ENCODE data around the gene NME3.

The NME3 gene

DNA sequence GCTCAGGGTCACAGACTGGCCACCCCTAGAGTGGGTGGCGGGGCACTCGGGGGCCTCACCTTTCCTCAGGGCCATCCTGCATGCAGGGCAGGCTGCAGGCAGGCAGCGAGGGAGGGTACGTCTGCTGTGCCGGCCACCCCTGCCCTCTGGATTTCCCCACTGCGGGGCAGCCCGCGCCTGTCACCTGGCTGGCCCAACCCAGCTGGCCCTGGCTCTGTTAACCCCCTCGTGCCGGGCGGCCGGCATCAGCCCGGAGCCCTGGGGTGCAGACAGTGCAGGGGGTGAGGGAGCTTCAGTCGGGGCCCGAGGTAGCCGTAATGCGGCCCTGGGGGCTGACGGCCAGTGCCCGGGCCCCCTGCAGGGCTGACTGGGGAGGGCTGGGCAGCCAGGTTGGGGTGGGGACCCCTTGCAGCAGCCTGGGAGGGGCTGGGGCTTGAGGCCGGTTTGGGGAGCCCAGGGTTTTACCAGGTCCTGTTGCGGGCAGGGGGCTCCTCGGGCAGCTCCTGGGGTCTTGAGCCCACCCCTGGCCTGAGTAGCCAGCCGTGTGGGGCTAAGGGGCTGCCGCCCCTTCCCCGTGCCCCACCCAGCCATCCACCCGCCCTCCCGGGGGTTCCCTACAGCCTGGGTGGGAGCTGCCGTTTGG, 22.4 kb upstream of the NME3 start, which contains the start of gene IGFALS:
IGFALS (minus strand) TSS at position 128 of the 643 bp plus-strand sequence; CDS start at position 75, 53 bp downstream.
- DNase-seq (ENCODE audit: low read depth) = no peak
- no peak within 1 kb of the TSS for H3K4me3 ChIP-seq (replicated peaks; ENCODE audit: low read depth, low read length)
- TF ChIP-seq, protein P1, sequence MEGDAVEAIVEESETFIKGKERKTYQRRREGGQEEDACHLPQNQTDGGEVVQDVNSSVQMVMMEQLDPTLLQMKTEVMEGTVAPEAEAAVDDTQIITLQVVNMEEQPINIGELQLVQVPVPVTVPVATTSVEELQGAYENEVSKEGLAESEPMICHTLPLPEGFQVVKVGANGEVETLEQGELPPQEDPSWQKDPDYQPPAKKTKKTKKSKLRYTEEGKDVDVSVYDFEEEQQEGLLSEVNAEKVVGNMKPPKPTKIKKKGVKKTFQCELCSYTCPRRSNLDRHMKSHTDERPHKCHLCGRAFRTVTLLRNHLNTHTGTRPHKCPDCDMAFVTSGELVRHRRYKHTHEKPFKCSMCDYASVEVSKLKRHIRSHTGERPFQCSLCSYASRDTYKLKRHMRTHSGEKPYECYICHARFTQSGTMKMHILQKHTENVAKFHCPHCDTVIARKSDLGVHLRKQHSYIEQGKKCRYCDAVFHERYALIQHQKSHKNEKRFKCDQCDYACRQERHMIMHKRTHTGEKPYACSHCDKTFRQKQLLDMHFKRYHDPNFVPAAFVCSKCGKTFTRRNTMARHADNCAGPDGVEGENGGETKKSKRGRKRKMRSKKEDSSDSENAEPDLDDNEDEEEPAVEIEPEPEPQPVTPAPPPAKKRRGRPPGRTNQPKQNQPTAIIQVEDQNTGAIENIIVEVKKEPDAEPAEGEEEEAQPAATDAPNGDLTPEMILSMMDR (IDR thresholded peaks at IDR 0.05; ENCODE audit: low read length, missing control alignments) = no peak

DNA sequence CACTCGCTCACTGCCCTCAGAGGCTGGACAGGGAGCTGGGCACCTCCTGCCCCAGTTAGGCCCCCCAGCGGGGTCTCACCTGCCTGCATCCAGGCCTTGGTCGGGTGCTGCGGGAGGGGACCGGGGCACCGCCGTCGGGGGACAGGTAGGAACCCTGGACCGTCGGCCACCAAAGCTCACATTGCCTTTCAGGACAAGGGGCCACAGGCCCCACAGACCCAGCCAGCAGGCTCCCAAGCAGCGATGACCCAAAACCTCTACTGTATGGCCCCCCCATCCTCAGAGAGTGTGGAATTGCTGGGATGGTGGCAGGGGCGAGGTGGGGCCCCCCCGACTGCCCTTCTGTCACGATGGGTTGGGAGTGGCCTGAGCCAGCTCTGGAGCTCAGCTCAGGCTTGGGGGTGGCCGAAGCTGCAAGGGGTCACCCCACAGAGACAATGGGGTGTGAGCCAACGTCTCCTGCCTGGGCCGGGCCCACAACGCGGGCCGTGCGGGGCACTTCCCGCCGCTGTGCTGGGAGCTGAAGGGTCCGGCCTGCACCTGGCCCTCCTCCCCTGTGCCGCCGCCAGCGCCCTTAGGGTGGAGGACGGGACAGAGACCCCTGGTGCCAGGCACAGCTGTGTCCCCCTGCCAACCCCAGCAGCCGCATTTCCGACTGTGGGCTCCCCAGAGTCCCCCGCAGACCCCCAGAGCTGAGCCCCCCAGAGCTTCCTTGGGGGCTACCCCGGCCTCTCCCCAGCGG, 21.7 kb upstream of the NME3 start:
- TF ChIP-seq, protein P1 (IDR thresholded peaks at IDR 0.05; ENCODE audit: low read length, missing control alignments) = no peak
- H3K4me3 ChIP-seq (replicated peaks; ENCODE audit: low read depth, low read length) = no peak overlapping the region
- no peak for DNase-seq (ENCODE audit: low read depth)

DNA sequence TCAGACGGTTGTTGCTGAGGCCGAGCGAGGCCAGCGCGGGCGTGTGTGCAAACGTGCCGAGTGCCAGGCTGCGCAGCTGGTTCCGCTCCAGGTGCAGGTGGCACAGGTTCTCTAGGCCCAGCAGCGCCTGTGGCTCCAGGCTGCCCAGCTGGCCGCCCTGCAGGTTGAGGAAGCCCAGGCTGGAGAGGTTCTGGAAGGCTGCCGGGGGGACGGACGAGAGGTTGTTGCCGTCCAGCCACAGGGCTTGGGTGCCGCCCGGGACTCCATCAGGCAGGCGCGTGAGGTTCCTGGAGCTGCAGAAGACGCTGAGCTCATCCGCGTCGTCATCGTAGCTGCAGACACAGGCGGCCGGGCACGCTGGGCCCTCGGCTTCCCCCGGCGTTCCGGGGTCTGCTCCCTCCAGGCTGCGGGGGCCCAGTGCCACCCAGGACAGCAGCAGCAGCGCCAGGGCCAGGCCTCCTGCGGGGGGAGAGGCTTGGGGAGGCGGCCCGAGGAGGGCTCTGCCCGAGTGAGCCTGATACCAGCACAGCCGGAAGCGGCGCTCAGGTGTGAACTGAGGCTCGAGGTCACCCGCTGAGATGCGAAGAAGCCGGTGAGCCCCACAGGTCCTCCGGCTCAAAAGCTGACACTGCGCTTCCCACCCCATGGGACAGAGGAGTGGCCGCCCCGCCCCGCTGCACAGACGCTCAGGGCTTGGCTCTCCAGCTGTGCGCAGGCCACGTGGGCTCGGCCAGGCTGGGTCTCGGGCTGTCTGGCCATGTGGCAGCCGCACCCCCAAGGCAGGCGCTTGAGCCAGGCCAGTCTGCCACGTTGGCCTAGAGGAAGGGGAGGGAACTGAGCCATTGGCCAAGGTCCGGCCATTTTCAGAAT, 20.8 kb upstream of the NME3 start:
- H3K4me3 ChIP-seq (replicated peaks; ENCODE audit: low read depth, low read length) = no peak overlapping the region
- DNase-seq (ENCODE audit: low read depth) = no peak
- TF ChIP-seq, protein P1 (IDR thresholded peaks at IDR 0.05; ENCODE audit: low read length, missing control alignments) = no peak

DNA sequence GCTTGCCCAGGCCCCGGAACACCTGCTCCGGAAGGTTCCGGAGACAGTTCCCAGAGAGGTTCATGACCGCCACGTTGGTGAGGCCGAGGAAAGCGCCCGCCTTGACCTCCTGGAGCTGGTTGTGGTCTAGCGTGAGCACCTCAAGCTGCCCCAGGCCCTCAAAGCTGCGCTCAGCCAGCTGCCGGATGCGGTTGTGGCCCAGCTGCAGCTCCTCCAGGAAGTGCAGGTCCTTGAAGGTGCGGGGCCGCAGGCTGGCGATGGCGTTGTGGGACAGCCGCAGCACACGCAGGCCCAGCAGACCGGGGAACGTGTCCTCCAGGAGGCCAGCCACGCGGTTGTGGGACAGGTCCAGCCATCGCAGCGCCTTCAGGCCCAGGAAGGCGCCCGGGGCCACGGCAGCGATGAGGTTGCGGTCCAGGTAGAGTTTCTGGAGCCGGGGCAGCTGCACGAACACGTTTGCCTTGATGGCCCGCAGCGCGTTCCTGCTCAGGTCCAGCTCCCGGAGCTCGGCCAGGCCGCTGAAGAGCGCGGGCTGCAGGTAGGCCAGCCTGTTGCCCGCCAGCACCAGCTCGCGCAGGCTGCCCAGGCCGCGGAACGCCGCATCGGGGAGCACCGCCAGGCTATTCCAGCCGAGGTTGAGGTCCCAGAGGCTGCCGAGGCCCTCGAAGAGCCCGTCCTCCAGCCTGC, 20.1 kb upstream of the NME3 start:
- H3K4me3 ChIP-seq (replicated peaks; ENCODE audit: low read depth, low read length) = no peak overlapping the region
- no peak for DNase-seq (ENCODE audit: low read depth)
- TF ChIP-seq, protein P1 (IDR thresholded peaks at IDR 0.05; ENCODE audit: low read length, missing control alignments) = no peak

DNA sequence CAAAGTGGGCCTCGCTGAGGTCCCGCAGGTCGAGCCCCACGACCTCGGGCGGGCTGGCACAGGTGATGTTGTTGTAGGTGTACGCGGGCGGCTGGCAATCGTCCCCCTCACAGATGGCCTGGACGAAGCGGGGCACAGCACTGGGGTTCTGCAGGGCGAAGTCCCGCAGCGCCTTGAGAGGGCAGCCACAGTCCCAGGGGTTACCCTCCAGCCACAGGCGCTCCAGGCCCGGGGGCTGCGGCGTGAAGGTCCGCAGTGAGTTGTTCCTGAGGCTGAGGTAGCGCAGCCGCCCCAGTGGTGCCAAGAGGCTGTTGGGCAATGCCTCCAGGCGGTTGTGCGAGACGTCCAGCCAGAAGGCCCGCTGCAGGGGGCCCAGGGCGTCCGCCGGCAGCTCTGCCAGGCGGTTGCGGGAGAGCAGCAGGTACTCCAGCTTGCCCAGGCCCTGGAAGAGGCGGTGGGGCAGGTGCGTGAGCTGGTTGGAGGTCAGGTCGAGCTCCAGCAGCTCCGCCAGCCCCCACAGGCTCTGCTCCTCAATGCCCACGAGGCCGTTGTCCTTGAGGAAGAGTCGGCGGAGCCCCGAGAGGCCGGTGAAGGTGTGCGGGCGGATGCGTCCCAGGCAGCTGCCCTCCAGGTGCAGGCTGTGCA, 19.4 kb upstream of the NME3 start:
- H3K4me3 ChIP-seq (replicated peaks; ENCODE audit: low read depth, low read length) = no peak overlapping the region
- DNase-seq (ENCODE audit: low read depth) = no peak
- TF ChIP-seq, protein P1 (IDR thresholded peaks at IDR 0.05; ENCODE audit: low read length, missing control alignments) = no peak

DNA sequence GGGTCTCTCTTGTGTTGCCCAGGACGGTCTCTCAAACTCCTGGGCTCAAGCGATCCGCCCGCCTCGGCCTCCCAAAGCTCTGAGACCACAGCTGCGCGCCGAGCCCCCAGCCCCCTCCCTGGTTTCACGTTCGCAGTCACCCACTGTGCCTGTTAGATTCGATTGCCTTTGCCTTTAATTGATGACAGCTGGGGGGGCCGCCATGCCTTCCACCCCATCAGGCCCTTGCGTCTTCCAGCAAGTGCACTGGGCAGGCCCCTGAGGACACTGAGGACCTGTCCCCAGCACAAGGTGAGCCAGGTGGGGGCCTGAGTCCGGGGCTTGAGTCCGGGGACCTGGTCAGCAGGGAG, 18.9 kb upstream of the NME3 start:
- no peak for DNase-seq (ENCODE audit: low read depth)
- H3K4me3 ChIP-seq (replicated peaks; ENCODE audit: low read depth, low read length) = no peak overlapping the region
- TF ChIP-seq, protein P1 (IDR thresholded peaks at IDR 0.05; ENCODE audit: low read length, missing control alignments) = no peak
